HEK293T (cell line): ENCODE results near the gene HSBP1L1.

Experiments used
- CTCF ChIA-PET: fragments of 350-600 bp; formaldehyde crosslinking; extraction: SDS; loops from one replicate; lab custom pipeline; 2021; ENCODE audit warnings: antibody characterized with exemption, inconsistent platforms; lab: Yijun Ruan, JAX
- POLR2A ChIA-PET: fragments of 350-600 bp; formaldehyde crosslinking; extraction: SDS; loops from one replicate; lab custom pipeline; 2020; ENCODE audit warnings: antibody characterized with exemption, inconsistent platforms; lab: Yijun Ruan, JAX
- DNase-seq: peaks from one replicate; pipeline ENCODE4 v3.0.0; 2012; ENCODE audit warnings: mixed read lengths; ENCODE audit errors: extremely low spot score
- ARNT ChIP-seq: fragments of 450-650 bp; IDR thresholded peaks from 2 replicates; pipeline ENCODE4 v1.6.1; 2017; ENCODE audit warnings: mild to moderate bottlenecking
- BHLHE40 ChIP-seq: fragments of 450-650 bp; IDR thresholded peaks from 2 replicates; pipeline ENCODE4 v1.6.1; 2016; ENCODE audit warnings: mild to moderate bottlenecking, moderate library complexity, borderline replicate concordance
- CTBP1 ChIP-seq: fragments of 450-650 bp; IDR thresholded peaks from 2 replicates; pipeline ENCODE4 v1.6.1; 2016; ENCODE audit warnings: borderline replicate concordance
- ELF4 ChIP-seq: fragments of 450-650 bp; IDR thresholded peaks from 2 replicates; pipeline ENCODE4 v1.6.1; 2017; ENCODE audit warnings: antibody characterized with exemption
- FOXA1 ChIP-seq: fragments of 450-650 bp; IDR thresholded peaks from 2 replicates; pipeline ENCODE4 v1.6.1; 2016; ENCODE audit warnings: mild to moderate bottlenecking
- FOXK2 ChIP-seq: fragments of 450-650 bp; IDR thresholded peaks from 2 replicates; pipeline ENCODE4 v1.6.1; 2016; ENCODE audit warnings: mild to moderate bottlenecking
- FOXM1 ChIP-seq: fragments of 450-650 bp; IDR thresholded peaks from 2 replicates; pipeline ENCODE4 v1.6.1; 2017; ENCODE audit warnings: mild to moderate bottlenecking, borderline replicate concordance
- HDGF ChIP-seq: fragments of 450-650 bp; IDR thresholded peaks from 2 replicates; pipeline ENCODE4 v1.6.1; 2017; ENCODE audit warnings: antibody characterized with exemption, borderline replicate concordance
- L3MBTL2 ChIP-seq: fragments of 450-650 bp; conservative IDR thresholded peaks from 2 replicates; pipeline ENCODE4 v1.6.1; 2016; ENCODE audit warnings: mild to moderate bottlenecking
- LEF1 ChIP-seq: fragments of 450-650 bp; IDR thresholded peaks from 2 replicates; pipeline ENCODE4 v1.6.1; 2017; ENCODE audit warnings: mild to moderate bottlenecking, borderline replicate concordance
- NFRKB ChIP-seq: fragments of 450-650 bp; IDR thresholded peaks from 2 replicates; pipeline ENCODE4 v1.6.1; 2016; ENCODE audit warnings: mild to moderate bottlenecking, moderate library complexity
- SP1 ChIP-seq: fragments of 450-650 bp; IDR thresholded peaks from 2 replicates; pipeline ENCODE4 v1.6.1; 2017
- SUZ12 ChIP-seq: fragments of 450-650 bp; IDR thresholded peaks from 2 replicates; pipeline ENCODE4 v1.6.1; 2016; ENCODE audit warnings: mild to moderate bottlenecking
- TARDBP ChIP-seq: fragments of 450-650 bp; IDR thresholded peaks from 2 replicates; pipeline ENCODE4 v1.6.1; 2016
- ZNF384 ChIP-seq: fragments of 450-650 bp; IDR thresholded peaks from 2 replicates; pipeline ENCODE4 v1.6.1; 2016
- TF ChIP-seq, protein P1 (sequence below): fragments of 450-650 bp; IDR thresholded peaks from 2 replicates; pipeline ENCODE4 v1.6.1; 2016

The HSBP1L1 gene

GRCh38 chr18:79961527-79962291, 2.7 kb upstream of the HSBP1L1 start:
- ChIA-PET POLR2A (interaction anchor here (0.7 kb wide), 1 partner anchor 10 kb away, joined by 3 read pairs; the partner anchor contains the start of gene SLC66A2), CTCF (no interaction called here)
- TF ChIP-seq LEF1 (no peak), FOXA1 (no peak), ZNF384 (no peak), BHLHE40 (no peak), SP1 (no peak), ARNT (no peak), SUZ12 (no peak), L3MBTL2 (no peak), FOXM1 (no peak), HDGF (no peak), CTBP1 (no peak), TARDBP (no peak)
- DNase-seq: no peak

DNA sequence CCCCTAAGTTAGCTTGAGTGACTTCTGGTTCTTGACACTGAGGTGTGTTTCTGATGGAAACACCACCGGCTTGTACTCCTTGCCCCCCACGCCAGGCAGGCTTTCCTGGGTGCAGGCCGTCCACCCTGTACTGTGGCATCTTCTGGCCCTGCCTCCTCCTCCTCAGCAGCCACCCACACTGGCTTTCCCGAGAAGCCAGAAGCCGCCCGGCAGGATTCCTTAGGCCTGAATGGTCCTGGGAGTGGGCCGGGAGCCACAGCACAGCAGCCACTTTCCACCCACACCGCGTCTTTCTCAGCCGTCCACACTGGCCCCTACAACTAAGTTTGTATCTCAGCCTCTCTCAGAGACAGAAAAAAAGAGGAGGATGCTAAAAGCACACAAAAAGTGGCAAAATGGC, 2.1 kb upstream of the HSBP1L1 start:
- no peak for DNase-seq
- TF ChIP-seq, protein P1, sequence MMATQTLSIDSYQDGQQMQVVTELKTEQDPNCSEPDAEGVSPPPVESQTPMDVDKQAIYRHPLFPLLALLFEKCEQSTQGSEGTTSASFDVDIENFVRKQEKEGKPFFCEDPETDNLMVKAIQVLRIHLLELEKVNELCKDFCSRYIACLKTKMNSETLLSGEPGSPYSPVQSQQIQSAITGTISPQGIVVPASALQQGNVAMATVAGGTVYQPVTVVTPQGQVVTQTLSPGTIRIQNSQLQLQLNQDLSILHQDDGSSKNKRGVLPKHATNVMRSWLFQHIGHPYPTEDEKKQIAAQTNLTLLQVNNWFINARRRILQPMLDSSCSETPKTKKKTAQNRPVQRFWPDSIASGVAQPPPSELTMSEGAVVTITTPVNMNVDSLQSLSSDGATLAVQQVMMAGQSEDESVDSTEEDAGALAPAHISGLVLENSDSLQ: no peak
- TF ChIP-seq NFRKB: no peak
- TF ChIP-seq FOXK2: no peak
- TF ChIP-seq FOXA1: no peak
- no peak for TF ChIP-seq TARDBP
- TF ChIP-seq ZNF384: no peak
- no peak for TF ChIP-seq LEF1
- no peak for TF ChIP-seq SUZ12
- TF ChIP-seq HDGF: no peak
- TF ChIP-seq FOXM1: no peak
- no peak for TF ChIP-seq ELF4
- no peak for TF ChIP-seq L3MBTL2
- ChIA-PET CTCF (no interaction called here), POLR2A (interaction anchor here (0.7 kb wide), 1 partner anchor 11 kb away, joined by 3 read pairs; the partner anchor contains the start of gene SLC66A2)

GRCh38 chr18:79962835-79963657, 1.4 kb upstream of the HSBP1L1 start:
- POLR2A ChIA-PET: no interaction called here
- no peak for DNase-seq
- CTCF ChIA-PET: no interaction called here
- TF ChIP-seq ZNF384 (no peak), FOXM1 (no peak), HDGF (no peak), FOXK2 (no peak), LEF1 (no peak), BHLHE40 (no peak), CTBP1 (no peak), SUZ12 (no peak), TARDBP (no peak), NFRKB (no peak), ELF4 (no peak), ARNT (no peak), L3MBTL2 (no peak)
- TF ChIP-seq, protein P1: no peak

GRCh38 chr18:79963658-79964329, 649 bp upstream of the HSBP1L1 start:
- DNase-seq: no peak
- POLR2A ChIA-PET: no interaction called here
- CTCF ChIA-PET: no interaction called here
- TF ChIP-seq ARNT: no peak
- no peak for TF ChIP-seq ZNF384
- no peak for TF ChIP-seq L3MBTL2
- TF ChIP-seq, protein P1: no peak
- no peak for TF ChIP-seq TARDBP
- no peak for TF ChIP-seq FOXA1
- no peak for TF ChIP-seq BHLHE40
- TF ChIP-seq ELF4: no peak
- no peak for TF ChIP-seq NFRKB
- no peak for TF ChIP-seq FOXM1
- no peak for TF ChIP-seq CTBP1
- TF ChIP-seq HDGF: no peak
- no peak for TF ChIP-seq LEF1

DNA sequence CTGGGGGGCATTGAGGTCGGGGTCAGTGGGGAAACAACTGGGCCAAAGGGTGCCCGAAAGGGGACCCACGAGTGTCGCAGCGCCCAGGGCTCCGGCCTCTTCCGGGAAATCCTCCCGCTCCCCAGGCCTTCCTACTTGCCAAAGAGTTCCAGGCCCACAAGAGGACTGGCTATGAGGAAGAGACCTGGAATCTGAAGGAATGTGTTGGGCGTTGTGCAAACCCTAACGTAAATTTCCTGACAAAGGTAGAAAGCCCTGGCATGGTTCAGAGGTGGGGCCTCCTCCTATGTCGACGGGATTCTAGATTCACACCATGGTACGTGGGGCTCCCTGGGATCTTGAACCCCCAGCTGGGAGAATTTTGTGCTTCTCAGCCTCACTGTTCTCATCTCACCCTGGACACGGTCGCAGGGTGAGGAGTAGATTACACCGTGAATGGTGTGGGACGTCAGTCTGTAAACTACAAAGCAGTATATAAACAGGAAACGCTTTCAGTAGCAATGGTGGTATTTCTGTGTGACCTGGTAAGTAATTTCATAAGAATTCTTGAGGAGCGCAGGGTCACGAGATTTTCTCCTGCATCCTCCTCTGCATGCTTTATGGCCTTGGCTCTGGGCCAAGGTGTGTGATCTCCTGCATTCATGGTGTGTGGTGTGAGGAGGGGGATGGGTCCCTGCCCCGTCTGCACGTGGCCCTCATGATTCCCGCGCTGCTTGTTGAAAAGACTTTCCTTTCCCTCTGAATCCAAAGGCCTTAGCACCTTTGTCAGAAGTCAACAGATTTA, 868 bp downstream of the HSBP1L1 start:
- peak; percentile 98 for TF ChIP-seq L3MBTL2
- TF ChIP-seq ELF4: no peak
- no peak for TF ChIP-seq CTBP1
- TF ChIP-seq HDGF: no peak
- POLR2A ChIA-PET: interaction anchor here (1.8 kb wide), 1 partner anchor 13 kb away, joined by 6 read pairs; the partner anchor contains the start of gene SLC66A2
- peak; percentile 33 for DNase-seq
- CTCF ChIA-PET: no interaction called here
